ENCODE results near the gene TMC1. TPM values are rescaled to one million over a fixed set of nuclear protein-coding genes. Genes with fewer than 3 reads are reported as not detected.

Gene TMC1
- total RNA-seq, 3 donors from 2014 or later: not detected

DNA sequence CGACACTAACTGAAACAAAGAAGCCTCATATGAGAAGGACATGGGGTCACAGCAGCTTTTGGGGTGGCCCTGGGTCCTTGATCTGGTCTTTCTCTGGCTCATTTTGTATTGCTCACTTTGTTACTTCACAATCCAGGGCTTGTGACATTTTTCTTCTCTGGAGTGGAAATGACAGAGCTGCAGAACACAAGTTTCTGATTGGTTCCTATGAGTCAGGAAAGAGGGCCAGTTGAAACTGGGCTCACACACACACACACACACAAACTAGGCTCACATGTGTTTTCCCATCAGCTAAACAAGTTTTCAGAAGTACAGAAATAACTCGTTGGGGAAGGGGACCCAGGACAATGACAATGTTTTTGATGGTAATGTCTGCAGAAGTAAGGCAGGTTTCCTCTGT is 54.3 kb downstream of the TMC1 start:
- no peak for DNase-seq
- Mint-ChIP-seq H3K27me3 (ENCODE audit: low read depth) (peaks cover 2% of the 10 kb centered on the region), H3K4me1 (ENCODE audit: low read depth) (peaks cover 8% of the 10 kb centered on the region), H3K4me3 (no peak overlapping the region), H3K36me3 (ENCODE audit: insufficient read depth) (no peaks in the 10 kb centered on the region), H3K9me3 (no peaks in the 10 kb centered on the region)
- no peak for ATAC-seq

DNA sequence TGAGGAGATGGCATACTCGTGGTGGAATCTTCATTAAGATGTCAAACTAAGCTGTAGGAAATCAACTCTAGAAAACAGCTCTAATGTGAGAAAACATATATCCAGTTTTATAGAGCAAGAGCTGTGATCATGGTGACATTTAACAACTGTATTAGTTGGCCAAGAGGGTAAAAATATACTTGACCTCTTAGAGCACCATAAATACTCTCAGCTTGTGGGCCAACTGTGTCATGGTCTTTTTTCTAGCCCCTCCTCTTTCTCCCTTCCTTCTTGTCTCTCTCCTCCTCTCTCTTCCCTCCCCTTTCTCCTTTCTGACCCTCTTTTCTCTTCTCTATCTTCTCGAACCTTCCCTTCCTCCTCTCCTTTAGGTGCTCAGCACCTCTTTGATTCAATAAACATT is 54.7 kb downstream of the TMC1 start:
- ATAC-seq: no peak
- no peak overlapping the region for H3K4me3 Mint-ChIP-seq

DNA sequence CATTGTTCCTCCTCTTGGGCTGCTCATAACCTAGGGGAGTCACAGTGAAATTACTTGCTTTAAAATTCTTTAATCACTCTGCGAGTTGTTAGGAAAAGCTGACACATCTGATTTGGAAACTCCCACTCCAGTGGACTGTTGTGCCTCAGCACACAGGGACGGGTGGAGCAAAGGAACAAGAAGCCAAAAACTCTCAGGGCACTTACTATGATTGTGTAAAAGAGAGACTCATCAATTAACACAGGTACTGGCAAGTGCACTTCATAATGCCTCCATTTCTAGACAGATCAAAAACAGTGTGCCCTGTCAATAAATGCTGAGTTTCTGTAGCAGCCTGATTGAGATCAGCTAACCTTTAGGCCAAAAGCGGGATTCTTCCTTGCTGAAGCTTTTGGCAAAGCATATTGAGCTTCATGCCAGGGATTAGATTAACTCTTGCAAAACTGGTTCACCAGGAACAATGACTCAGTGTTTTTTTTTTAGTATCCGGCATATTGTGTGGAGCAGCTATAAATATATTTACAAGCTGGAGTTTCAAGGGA is 55.9 kb downstream of the TMC1 start:
- Mint-ChIP-seq H3K27me3 (ENCODE audit: low read depth) (peaks cover 2% of the 10 kb centered on the region), H3K4me1 (ENCODE audit: low read depth) (peaks cover 18% of the 10 kb centered on the region), H3K9me3 (no peaks in the 10 kb centered on the region), H3K36me3 (ENCODE audit: insufficient read depth) (no peaks in the 10 kb centered on the region), H3K4me3 (no peak overlapping the region)
- DNase-seq (no peak), ATAC-seq (no peak)

More for the DNA sequence above, 54.7 kb downstream of the TMC1 start:
- Mint-ChIP-seq H3K9me3 (no peaks in the 10 kb centered on the region), H3K36me3 (ENCODE audit: insufficient read depth) (no peaks in the 10 kb centered on the region), H3K4me1 (ENCODE audit: low read depth) (peaks cover 8% of the 10 kb centered on the region), H3K27me3 (ENCODE audit: low read depth) (peaks cover 2% of the 10 kb centered on the region)
- DNase-seq: no peak

DNA sequence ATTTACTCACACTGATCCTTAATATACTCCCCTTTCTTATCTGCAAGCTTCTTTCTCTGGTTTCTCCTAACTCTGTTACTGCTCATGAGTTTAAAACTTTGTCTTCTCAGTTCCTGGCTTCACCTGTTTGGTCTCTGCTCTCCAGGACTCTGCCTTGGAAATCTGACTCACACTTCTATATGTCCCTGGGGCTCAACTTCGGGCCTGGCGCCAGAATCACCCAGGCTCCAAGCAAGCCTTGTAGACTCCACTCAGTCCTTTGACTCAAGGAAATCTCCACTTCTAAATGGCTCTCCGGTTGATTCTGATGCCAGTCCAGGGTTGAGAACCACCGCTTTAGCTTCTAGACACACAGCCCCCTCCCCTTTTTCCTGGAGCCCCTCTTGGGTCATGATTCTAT is 57.8 kb downstream of the TMC1 start:
- no peaks in the 10 kb centered on the region for H3K36me3 Mint-ChIP-seq (ENCODE audit: insufficient read depth)
- H3K4me3 Mint-ChIP-seq: no peak overlapping the region
- no peaks in the 10 kb centered on the region for H3K9me3 Mint-ChIP-seq
- ATAC-seq: no peak
- peaks cover 25% of the 10 kb centered on the region for H3K4me1 Mint-ChIP-seq (ENCODE audit: low read depth)
- no peaks in the 10 kb centered on the region for H3K27me3 Mint-ChIP-seq (ENCODE audit: low read depth)
- DNase-seq: no peak

DNA sequence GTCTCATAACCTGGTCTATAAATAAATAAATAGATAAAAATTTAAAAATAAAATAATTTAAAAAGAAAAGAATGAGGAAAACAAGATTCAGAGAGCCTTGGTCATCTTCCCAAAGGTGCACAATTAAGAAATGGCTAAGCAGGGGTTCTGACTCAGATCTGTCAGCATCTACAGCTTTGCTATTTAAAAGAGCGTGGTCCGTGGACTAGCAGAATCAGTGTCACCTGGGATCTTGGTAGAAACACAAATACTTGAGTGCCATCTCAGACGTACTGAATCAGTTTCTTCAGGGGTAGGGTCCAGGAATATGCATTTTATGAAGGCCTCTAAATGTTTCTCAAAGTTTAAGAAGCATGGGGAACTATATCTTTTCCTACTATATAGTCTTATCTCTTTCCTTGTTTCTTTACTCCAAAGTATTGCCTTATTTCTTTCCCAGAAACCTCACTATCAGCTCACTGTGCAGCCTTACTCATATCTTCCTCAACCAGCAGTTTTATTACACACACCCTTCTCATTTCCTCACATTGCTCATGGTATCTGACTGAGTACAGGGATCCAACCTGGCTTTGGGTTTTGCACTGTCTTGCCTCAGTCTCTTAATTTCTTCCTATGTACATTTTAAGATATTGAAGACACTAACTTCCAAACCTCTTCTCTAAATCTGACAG is 58.6 kb downstream of the TMC1 start:
- ATAC-seq (peak; percentile 41 to 69), DNase-seq (no peak)
- Mint-ChIP-seq H3K9me3 (no peaks in the 10 kb centered on the region), H3K36me3 (ENCODE audit: insufficient read depth) (no peaks in the 10 kb centered on the region), H3K4me3 (no peak overlapping the region), H3K4me1 (ENCODE audit: low read depth) (peaks cover 23% of the 10 kb centered on the region), H3K27me3 (ENCODE audit: low read depth) (no peaks in the 10 kb centered on the region)

DNA sequence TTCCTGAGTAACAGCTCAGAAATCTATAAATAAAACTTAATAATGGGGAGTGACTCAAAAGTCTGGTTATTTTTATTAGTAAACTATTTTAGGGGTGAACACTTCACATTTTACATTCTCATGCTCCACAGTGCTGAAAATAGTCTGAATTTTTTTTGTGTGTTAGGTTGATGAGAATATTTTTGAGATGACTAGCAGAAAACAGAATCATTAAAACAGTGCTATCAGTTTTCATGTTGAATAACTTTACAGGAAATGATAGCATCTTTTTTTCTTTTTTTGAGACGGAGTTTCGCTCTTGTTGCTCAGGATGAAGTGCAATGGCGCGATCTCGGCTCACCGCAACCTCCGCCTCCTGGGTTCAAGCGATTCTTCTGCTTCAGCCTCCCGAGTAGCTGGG is 60.3 kb downstream of the TMC1 start:
- Mint-ChIP-seq H3K27me3 (ENCODE audit: low read depth) (no peaks in the 10 kb centered on the region), H3K36me3 (ENCODE audit: insufficient read depth) (no peaks in the 10 kb centered on the region), H3K4me1 (ENCODE audit: low read depth) (peaks cover 37% of the 10 kb centered on the region), H3K9me3 (no peaks in the 10 kb centered on the region), H3K4me3 (no peak overlapping the region)
- ATAC-seq (peak; percentile 15 to 44), DNase-seq (no peak)

DNA sequence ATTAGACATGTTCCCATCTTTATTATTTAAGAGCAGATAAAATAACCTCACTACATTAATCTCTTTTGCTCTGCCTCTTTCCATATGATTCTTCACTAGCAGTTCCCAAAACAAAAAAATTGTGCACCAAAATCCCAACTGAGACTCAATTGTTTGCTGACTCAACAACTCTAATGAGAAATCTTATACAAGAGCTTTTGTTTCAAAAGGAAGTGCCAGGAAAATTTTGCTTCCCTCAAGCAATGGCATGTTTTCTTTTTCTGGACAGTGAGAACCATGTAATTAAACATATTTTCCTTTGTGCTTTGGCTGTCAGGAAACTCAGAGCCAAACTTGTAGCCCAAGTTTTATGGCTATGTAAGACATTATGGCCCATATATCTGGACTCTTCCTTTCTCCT is 62.0 kb downstream of the TMC1 start:
- peaks cover 41% of the 10 kb centered on the region for H3K4me1 Mint-ChIP-seq (ENCODE audit: low read depth)
- ATAC-seq (no peak), DNase-seq (no peak)
- no peak overlapping the region for H3K4me3 Mint-ChIP-seq
- no peaks in the 10 kb centered on the region for H3K36me3 Mint-ChIP-seq (ENCODE audit: insufficient read depth)
- no peaks in the 10 kb centered on the region for H3K27me3 Mint-ChIP-seq (ENCODE audit: low read depth)
- H3K9me3 Mint-ChIP-seq: no peaks in the 10 kb centered on the region

DNA sequence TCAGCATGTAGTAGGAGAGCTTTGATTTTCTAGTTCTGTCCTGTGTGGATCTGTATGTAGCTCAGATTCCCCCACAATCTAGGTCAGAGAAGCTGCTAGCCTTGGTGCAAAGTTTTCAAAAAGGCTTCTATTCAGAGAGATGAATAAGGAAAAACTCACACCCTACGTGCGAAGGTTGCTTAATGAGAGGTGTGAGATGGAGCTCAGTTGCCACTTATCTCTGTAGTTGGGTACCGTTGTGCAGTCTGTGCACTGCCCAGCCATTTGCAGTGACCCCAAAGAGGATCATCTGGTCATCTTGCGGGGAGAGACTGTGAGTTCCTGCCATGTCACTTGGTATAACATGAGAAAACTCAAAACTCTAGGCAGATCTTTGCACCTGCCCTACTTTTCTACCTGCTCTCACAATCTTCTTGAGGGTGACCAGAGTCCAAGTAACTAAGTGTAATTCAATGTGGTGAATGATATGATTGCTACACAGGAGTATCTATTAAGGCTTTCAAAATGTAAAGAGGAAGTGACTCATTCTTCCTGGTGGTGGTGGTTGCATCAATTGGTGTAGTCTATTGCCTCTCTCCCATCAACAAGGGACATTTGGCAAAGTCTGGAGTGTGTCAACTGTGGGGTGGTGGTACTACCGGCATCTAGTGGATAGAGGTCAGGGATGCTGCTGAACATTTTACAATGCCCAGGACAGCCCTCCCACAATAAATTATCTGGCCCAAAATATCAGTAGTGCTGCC is 65.2 kb downstream of the TMC1 start:
- DNase-seq (peak; percentile 10), ATAC-seq (peak; percentile 70 to 81)
- H3K9me3 Mint-ChIP-seq: no peaks in the 10 kb centered on the region
- H3K4me3 Mint-ChIP-seq: no peak overlapping the region
- H3K36me3 Mint-ChIP-seq (ENCODE audit: insufficient read depth): no peaks in the 10 kb centered on the region
- H3K27me3 Mint-ChIP-seq (ENCODE audit: low read depth): no peaks in the 10 kb centered on the region
- H3K4me1 Mint-ChIP-seq (ENCODE audit: low read depth): peaks cover 30% of the 10 kb centered on the region

DNA sequence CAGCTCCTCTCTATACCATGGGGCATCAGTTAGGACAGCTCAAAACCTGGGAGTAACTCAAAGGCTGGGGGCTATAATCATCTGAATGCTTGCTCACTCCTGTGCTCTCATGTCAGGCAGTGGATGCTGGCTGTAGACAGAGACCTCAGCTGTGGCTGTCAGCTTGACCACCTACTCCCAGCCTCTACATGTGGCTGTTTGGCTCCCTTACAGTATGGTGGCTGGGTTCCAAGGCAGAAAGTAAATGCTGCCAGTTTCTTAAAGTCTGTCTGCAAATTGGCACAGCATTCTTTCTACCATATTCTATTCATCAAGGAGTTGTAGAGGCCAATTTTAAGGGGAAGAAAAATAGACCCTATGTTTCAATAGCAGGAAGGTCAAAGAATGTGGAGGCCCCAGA is 66.9 kb downstream of the TMC1 start:
- Mint-ChIP-seq H3K9me3 (no peaks in the 10 kb centered on the region), H3K36me3 (ENCODE audit: insufficient read depth) (no peaks in the 10 kb centered on the region), H3K4me3 (no peak overlapping the region)

DNA sequence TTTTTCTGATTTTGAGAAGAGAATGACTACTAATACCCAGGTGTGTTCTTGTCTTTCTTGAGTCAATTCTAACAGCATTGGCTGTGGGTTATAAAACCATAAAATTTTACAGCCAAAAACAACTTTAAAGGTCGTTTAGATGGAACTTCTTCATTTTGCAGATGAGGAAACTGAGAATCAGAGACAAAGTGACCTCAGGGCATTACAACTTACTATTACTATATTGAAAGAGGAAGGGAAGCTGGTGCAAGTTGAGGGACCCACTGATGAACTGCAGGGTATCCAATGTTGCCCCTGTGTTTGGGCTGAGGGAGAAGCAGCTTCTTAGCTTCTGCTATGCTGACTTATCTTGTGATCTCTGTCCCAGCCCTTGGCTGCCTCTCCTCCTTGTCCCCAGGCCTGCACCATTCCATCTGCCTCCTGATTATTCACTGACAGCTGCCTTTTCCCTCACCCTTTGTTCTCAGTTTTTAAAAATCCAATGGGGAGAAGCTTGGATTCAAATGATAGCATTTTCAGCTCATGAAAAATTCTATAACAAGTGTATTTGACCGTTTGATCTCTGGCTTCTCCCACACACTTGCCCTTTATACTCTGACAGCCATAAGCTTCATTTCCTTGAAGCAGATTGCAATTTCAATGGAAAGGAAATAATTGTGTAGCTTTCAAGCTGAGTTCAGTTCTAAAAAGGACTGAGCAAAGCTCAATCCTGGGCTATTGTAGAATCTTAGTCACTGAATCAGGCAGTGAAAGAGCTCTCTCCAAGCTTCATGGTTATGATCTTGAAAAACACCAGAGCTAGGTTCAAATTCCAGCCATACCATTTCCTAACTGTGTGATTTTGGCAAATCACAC is 68.5 kb downstream of the TMC1 start:
- Mint-ChIP-seq H3K4me3 (no peak overlapping the region), H3K4me1 (ENCODE audit: low read depth) (peaks cover 23% of the 10 kb centered on the region), H3K27me3 (ENCODE audit: low read depth) (no peaks in the 10 kb centered on the region), H3K36me3 (ENCODE audit: insufficient read depth) (no peaks in the 10 kb centered on the region), H3K9me3 (no peaks in the 10 kb centered on the region)
- DNase-seq (no peak), ATAC-seq (no peak)

More for the DNA sequence above, 66.9 kb downstream of the TMC1 start:
- Mint-ChIP-seq H3K27me3 (ENCODE audit: low read depth) (no peaks in the 10 kb centered on the region), H3K4me1 (ENCODE audit: low read depth) (peaks cover 23% of the 10 kb centered on the region)
- no peak for DNase-seq
- no peak for ATAC-seq

DNA sequence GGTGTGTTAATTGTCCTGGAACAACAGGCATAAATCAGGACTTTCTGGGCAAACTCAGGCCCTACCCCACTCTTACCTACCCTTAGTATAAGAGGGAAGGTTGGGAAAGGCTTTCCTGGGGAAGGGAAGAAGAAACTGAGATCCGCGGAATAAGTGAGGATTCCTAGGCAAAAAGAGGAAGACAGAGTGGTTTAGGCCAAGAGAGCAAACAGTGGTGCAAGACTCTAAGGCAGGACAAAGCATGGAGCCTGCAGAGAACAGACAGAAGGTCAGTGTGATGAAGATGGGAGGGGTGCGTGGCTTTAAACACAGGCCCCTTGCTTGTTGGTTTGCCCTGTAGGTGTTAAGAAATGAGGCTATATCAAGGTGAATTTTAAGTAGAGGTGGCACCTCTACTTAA is 69.4 kb downstream of the TMC1 start:
- no peak for DNase-seq

DNA sequence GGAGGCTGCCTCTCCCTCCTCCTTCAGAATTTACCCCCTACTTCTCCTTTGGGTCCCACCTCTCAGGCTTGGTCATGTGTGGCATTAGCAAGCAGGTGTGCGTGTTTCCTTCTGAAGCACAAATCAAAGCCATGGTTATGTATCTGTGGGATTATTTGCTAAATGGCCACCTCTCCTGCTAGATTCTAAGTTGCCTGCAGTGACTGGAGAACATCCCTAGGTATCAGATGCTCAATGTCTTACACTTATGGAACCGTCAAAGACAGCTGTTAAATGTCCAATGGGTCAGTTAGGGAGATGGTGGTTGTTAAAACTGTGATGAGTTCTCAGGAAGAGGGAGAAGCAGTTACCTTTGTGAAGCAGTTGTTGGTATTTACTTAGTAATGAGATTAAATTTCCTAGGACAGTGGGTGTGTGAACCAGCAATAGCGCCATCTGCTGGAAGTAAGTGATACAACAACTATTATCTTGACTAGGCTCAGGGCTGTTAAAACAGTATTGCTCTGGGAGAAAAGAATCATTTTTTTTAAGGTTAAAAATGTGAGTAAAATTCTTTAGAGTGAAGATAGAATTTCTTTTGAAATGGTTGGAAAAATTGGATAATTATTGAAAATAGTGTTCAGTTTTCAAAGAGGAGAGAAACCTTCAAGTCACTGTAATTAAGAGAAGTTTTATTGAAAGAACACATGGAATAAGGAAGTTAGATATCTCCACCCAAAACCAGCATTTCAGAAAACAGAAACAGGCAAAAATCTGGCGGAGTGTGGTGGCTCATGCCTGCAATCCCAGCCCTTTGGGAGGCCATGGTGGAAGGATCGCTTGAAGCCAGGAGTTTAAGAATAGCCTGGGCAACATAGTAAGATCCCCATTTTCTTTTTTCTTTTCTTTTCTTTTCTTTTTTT is 71.3 kb downstream of the TMC1 start:
- Mint-ChIP-seq H3K27me3 (ENCODE audit: low read depth) (peaks cover 5% of the 10 kb centered on the region), H3K9me3 (no peaks in the 10 kb centered on the region), H3K4me1 (ENCODE audit: low read depth) (peaks cover 13% of the 10 kb centered on the region), H3K4me3 (no peak overlapping the region), H3K36me3 (ENCODE audit: insufficient read depth) (no peaks in the 10 kb centered on the region)
- DNase-seq: peak; percentile 9
- ATAC-seq: peak; percentile 61 to 76

More for the DNA sequence above, 69.4 kb downstream of the TMC1 start:
- H3K27me3 Mint-ChIP-seq (ENCODE audit: low read depth): peaks cover 5% of the 10 kb centered on the region
- no peak overlapping the region for H3K4me3 Mint-ChIP-seq
- no peaks in the 10 kb centered on the region for H3K9me3 Mint-ChIP-seq
- no peak for ATAC-seq
- H3K4me1 Mint-ChIP-seq (ENCODE audit: low read depth): peaks cover 16% of the 10 kb centered on the region
- H3K36me3 Mint-ChIP-seq (ENCODE audit: insufficient read depth): no peaks in the 10 kb centered on the region

DNA sequence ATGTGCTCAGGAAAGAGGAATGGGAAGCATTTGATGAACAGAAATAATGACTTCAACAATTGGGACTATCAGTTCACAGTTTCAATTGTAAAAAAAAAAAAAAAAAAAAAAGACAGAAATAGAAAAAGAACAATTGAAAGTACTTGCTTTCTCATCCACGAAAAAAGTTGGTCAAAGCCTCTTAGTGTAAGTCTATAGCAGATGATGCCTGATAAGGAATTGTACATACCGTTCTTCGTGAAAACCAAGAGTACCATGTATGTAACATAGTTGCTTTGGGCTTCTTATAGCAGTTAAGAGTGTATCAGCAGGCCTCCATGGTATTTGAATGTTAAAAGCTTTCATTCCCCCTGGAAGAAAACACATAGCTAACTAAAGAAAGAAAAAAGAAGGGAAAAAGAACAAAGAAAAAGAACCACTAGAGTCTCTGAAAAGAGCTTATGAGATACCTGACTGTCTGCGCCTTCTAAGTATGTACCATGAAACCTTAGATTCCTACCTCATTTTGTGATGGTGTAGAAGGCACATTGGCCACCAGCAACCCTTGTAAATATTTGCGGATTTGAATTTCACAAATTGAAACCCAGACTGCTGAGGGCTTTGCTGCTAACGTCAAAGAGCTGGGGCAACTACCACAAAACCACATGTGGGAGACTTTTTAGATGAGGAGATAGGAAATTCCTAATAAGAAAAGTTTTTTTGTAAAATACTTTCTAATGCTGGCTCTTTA is 75.2 kb downstream of the TMC1 start:
- peak in 1 of 2 donors; percentile 30 for ATAC-seq
- H3K27me3 Mint-ChIP-seq (ENCODE audit: low read depth): peaks cover 5% of the 10 kb centered on the region
- H3K36me3 Mint-ChIP-seq (ENCODE audit: insufficient read depth): no peaks in the 10 kb centered on the region
- DNase-seq: no peak
- no peak overlapping the region for H3K4me3 Mint-ChIP-seq
- peaks cover 13% of the 10 kb centered on the region for H3K4me1 Mint-ChIP-seq (ENCODE audit: low read depth)
- H3K9me3 Mint-ChIP-seq: no peaks in the 10 kb centered on the region
